GM19463 (cell line): ENCODE data around the gene RBM19.

Experiments used
- ATAC-seq: cut with Tn5 transposase; IDR thresholded peaks from one replicate; pipeline ENCODE4 v1.9.1; 2021; ENCODE audit warnings: mild to moderate bottlenecking, moderate library complexity; ENCODE audit not compliant: unreplicated experiment

The RBM19 gene

DNA sequence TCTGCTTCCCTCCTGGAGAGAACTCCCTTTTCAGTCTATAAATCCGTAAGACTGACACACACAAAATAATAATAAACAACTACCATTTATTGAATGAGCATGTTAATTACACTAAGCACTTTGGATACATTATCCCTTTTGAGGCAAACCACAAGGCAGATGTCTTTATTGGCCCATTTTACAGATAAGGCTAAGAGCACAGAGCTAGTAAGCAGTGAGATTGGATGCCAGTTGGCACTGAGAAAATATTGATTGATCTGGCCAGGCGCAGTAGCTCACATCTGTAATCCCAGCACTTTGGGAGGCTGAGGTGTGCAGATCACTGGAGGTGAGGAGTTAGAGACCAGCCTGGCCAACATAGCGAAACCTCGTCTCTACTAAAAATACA, 21.9 kb upstream of the RBM19 start:
- no peak for ATAC-seq

DNA sequence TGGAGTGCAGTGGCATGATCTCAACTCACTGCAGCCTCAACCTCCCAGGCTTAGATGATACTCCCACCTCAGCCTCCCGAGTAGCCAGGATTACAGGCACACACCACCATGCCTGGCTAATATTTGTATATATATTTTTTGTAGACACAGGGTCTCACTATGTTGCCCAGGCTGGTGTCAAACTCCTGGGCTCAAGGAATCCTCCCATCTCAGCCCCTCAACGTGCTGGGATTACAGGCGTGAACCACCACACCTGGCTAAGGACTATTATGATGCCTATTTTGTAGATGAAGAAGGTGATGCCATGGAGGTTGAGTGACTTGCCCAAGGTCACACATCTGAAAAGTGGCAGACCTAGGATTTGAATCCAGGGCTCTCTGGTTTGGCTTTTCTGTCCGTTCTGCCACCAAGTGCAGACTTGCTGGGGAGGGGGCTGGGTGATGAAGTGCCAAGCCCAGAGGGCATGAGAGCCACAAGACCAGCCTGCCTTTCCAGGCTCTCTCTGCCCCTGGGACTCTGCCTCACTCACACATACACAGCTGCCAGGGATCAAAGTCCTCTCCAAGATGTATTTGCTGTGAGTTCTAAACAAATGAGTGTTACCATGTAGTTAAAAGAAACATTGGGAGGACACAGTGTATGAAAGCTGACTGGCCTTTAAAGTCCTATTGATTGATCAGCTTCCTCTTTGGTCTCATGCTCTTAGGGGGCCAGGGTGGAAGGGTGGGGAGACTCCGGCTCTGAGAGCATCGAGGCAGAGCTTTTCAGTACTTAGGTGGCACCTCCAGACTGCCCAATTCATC, 21.3 kb upstream of the RBM19 start:
- no peak for ATAC-seq

DNA sequence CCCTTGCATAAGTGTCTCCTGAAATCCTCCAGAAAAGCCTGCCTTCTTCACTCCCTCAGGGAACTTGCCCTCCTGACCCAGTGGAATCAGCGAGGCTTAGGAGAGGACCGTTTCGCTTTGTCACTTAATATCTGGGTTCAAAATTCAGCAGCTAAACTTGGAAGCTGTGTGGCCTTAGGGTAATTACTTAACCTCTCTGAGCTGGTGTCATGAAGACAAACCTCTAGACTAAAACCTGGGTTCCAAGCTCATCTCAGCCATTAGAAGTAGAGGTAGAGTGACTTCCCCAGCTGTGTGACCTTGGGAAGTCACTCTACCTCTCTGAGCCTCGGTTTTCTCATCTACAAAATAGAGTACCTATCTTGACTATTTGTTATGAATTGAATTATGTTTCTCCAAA, 18.3 kb upstream of the RBM19 start:
- ATAC-seq, result no peak

DNA sequence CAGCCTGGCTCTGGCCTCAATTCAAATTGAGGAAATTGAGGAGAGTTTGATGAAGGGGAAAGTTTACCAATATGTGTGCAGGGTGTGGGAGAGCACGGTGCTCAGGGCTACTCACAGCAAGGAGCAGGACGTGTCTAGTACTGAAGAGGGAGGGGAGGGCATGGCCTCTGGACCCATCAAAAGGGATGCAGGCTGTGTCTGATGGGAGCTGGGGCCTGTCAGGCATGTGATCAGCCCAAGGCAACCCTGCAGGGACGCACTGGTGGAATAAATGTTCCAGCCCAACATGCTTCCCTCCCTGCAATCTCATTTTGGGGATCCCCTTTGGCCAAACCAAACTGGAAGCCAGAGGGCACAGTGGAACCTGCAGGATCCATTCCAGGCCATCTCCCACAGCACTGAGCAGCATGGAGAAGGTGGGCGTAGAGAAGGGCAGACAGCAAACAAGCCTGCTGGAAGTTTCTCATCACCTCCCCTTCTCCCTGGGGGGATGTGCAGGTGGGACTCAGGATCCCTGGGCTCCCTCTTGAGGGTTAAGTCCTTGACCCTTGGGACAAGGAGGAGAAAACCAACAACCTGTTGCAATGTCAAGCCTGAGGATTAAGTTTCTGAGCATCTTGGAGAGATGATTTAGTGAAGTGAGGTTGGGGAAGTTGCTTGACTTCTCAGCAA, 17.8 kb upstream of the RBM19 start:
- ATAC-seq, result no peak

DNA sequence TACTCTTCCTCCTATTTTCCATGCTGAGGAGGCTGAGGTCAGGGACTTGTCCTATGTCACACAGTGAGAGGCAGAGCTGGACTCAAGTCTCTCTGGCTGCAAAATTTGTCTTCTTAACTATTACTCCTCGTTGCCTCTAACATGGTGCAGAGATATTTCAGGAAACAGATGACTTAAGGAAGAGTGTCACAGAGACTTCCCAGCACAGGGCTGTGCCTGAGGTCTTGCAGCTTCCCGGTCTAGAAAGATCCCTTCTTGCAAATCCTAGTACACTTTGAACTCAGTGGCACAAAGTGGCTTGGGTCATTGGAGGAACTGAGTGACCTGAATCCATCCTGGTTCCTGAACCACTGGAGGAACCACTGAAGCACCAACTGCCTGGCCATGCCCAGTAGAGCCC, 17.1 kb upstream of the RBM19 start:
- ATAC-seq, result no peak

DNA sequence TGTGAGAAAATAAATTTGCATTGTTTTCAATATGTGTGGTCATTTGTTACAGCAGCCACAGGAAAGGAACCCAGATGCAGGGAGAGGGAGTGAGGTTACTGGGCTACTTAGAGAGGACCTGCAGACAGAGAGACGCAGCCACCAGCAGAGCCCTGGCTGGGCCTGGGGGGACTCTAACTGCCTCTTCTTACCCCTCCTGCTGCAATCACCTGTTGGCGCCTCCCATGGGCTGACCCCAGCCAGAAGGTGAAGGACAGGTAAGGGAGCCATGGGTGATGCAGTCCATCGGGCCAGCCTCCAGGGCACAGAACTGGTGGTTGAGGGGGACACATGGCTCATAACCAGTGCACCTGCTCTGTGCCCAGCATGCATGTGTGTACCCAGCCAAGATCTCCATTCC, 15.8 kb upstream of the RBM19 start:
- no peak for ATAC-seq

DNA sequence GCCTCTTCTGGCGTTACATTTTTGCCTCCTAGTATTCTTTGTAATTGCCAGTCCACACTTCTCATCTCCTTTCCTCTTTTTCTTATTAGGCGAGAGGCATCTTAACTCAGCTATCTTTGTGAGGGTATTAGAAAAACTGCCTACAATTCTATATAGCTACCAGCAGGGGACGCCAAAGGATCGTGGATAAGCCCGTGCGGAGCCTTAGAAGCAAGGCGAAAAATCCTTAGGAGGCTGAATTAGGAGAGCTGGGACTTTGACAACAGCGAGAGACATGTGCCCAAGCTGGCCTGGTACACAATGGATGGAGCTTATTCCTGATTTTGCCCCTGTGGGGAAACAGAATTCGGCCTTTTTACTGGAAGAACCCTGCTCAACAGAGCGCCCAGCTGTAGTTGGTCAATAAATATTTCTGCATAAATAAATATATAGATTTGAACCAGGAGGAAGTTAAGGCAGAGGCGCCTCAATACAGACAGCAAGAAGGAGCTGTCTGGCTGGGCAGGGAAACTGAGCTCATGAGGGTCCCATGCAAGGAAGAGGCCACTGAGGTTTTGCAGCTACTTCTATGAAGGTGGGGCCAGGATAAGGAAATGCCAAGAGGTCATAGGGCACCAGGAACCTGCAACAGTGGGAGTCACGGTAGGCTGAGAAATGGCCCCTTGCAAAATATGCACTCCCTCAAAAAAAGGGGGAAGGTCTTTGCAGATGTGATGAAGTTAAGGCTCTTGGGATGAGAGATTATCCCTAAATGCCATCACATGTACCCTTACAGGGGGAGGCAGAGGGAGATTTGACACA, 14.6 kb upstream of the RBM19 start:
- ATAC-seq, result no peak

DNA sequence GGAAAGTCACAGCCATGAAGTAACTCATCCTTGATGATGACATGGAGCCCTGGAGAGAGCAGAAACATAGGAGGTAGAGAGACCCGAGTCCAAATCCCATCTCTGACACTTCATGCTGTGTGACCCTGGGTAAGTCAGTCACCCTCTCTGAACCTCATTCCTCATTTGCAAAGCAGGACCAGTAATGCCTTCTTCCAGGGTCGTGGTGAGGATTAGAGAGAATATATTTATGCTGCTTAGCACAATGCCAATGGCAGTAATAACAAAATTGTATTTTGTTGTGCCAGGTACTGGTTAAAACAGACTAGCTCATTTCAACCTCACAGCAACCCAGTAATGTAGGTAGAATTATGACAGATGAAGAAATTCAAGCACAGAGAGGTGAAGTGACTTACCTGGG, 13.9 kb upstream of the RBM19 start:
- ATAC-seq, result no peak

DNA sequence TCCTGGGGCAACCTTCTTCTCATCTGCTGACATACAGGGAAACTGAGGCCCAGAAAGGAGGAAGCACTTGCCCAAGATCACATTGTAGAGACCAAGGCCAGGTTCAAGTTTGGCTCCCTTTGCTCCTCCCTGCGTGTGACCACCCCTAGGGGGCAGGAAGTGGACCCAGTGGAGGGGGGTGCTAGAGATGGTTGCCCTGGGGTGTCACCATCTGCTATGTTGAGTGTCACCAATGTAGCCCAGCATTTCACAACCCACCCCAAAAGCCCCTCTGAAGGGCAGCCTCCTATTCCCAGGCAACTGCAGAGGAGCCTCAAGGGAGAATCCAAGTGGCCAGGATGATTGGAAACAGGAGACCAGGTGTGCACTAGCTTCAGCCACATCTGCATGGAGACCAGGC, 12.0 kb upstream of the RBM19 start:
- ATAC-seq, result no peak

DNA sequence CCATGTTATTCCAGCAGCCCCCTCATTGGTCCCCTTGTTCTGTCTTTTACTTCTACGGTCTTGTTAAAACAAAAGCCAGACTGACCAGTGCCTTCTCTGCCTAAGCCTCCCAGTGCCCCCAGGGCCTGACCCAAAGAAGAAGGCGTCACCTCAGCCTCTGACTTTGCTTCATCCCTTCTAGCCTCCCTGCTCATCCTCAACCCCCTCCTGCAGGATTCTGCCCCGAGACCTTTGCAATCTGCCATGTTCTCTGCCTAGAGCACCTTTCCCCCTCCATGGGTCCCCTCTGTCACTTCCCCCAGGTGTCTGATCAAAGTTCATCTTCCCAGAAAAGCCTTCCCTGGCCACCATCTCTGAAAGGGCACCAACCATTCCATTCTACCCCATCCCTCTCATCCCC, 7.9 kb upstream of the RBM19 start:
- ATAC-seq, result no peak

DNA sequence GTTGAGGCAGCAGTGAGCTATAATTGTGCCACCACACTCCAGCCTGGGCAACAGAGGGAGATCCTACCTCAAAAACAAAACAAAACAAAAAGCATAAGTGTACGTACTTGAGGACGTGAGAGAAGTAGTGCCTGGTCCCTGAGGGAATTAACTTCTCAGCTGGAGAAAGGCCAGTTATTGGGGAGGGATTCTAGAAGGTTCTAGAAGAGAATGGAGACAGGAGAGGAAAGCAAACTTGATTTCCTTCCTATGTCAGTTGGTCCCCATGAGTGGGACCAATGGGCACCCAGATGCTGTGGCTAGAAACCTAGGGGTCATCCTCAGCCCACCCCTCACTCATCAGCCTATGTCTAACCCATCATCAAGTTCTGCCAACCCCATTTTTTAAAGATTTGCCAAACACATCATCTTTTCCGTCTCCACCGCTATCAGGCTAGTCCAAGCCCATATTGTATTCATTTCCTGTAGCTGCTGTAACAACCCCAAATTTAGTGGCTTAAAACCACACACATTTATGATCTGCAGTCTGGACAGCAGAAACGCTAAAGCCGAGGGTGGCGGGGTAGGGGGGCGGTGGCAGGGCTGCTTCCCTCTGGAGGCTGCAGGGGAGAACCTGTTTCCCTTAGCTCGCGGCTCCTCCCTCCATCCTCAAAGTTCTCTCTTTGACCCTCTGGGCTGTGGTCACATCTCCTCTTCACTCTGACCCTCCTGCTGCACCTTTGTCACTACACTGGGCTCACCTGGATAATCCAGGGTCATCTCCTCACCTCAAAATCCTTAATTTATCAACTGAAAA, 7.2 kb upstream of the RBM19 start:
- no peak for ATAC-seq

DNA sequence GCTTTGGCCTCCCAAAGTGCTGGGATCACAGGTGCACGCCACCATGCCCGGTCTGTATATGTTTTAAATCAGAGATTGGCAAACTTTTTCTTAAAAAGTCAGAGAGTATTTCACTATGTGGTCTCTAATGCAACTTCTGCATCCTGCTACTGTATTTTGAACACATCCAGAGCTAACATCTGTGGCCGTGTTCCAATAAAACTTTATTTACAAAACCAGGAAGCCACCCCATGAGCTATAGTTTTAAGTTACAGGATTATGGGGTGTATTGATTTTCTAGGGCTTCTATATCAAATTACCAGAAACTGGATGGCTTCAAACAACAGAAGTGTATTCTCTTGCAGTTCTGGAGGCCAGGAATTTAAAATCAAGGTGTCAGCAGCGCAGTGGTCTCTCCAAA, 5.3 kb upstream of the RBM19 start:
- ATAC-seq, result no peak

DNA sequence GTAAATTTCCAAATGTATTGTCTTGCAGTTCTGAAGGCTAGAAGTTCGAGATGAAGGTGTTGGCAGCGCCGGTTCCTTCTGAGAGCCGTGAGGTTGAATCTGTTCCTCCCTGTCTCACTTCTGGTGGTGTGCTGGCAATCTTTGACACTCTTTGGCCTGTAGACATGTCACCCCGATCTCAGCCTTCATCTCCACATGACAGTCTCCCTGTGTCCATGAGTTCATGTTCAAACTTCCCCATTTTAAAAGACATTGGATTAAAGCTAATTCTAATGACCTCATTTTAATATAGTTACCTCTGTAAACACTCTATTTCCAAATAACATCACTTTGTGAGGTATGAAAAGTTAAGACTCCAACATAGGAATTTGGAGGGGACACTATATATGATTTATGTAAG, 4.1 kb upstream of the RBM19 start:
- no peak for ATAC-seq

DNA sequence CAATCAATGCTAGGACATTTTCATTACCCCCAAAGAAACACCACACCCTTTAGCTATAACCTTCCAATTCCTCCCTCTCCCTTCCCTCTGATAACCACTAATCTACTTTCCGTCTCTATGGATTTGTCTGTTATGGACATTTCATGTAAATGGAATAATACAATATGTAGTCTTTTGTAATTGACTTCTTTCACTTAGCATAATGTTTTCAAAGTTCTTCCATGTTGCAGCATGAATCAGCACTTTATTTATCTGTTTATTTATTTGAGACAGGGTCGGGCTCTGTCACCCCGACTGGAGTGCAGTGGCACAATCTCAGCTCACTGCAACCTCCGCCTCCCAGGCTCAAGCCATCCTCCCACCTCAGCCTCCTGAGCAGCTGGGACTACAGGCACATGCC, 1.2 kb upstream of the RBM19 start:
- ATAC-seq, result no peak

DNA sequence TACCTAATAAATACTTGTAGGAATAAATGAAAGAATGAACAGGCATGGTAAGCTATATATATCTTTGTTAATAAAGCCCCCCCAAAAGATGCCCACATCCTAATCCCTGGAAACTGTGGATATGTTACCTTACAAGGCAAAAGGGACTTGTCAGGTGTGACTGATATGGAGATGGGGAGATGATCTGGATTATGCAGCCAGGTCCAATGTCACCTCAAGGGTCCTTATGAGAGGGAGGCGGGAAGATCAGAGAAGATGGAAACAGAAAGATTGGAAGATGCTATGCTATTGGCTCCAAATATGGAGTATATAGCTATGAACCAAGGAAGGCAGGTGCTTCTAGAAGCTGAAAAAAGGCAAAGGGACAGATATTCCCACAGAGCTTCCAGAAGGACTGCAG, 3.4 kb downstream of the RBM19 start:
- no peak for ATAC-seq

DNA sequence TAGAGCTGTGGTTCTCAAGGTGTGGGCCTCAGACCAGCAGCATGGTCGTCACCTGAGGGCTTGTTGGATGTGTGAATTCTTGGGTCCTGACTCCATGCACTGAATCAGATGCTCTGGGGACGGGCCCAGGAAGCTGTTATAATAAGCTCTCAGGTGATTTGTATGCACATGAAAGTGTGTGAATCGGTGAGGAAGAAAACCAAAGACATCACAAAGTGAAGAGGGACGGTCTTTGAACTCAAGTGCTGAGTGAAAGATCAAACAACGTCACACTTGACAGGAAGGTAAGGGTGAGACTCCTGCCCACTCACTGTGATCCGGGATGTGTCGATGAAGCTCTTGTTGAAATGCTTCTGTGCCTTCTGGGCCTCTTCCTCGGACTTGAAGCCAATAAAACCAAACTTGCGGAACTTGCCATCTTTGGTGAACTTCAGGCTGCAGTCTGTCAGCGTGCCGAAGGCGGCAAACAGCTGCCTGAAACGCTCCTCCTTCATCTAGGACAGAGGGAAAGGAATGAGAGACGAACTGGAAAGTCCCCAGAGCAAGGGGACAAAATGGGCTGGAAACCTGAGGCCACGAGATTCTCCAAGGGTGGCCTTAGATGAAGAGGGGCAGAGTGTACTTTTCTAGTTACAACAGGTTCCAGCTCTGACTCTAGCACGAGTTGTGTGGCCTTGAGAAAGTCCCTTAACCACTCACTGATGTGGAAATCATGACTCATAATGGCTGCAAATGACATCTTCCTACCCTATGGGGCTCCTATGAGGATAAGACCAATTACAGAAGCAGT, 4.0 kb downstream of the RBM19 start:
- peak; percentile 57 for ATAC-seq

DNA sequence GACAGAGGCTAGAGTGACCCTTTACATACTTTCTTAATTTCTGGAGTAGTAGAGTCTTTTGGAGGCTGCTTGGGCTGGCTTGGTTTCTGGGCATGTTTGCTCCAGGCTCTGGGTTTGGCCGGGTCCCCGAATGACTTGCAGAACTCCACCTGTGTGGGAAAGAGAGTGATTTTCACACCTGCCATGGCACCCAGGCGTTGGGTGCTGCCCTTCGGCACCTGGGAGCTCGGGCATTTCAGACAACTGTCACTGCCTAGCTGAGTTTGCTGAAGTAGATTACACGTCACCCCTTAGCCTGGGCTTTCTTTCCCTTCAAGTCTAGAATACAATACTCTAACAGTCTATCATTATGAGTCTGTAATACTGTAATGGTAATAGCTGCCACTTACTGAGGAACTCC, 6.1 kb downstream of the RBM19 start:
- no peak for ATAC-seq

DNA sequence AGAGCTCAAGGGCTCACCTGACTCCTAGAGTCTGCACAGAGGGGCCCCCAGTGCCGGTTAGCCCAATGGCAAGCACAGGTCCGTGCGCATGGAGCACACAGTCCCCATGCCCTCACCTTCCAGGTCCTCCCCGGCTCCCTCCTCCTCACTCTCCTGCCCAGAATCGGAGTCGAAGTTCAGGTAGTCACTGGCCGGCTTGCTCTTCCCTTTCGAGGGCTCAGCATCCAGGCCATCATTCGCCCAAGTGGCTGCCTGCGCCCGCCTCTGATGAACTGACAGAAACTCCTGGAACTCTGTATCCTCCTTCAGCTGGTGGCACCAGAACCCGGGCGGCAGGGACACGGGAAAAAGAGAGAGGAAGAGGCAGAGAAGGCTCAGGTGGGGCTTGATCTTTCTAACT, 7.0 kb downstream of the RBM19 start:
- no peak for ATAC-seq

DNA sequence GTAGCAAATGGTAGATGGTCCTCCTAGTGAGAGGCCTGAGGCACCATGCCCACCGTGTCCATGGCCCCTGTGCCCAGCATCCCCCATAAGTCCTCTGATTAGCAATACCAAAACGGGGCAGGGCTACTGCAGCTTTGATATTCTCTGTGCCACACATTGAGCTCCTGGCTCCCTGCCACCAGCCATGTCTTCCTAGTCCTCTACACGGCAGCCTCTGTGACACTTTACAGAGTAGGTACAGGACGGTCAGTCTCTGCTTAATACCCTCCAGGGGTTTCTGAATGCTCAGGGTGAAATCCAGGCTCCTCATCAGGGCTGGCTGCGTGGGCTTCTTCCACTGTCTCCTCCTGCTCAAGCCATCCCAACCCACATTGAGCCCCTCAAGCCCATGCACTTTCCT, 8.0 kb downstream of the RBM19 start:
- no peak for ATAC-seq

DNA sequence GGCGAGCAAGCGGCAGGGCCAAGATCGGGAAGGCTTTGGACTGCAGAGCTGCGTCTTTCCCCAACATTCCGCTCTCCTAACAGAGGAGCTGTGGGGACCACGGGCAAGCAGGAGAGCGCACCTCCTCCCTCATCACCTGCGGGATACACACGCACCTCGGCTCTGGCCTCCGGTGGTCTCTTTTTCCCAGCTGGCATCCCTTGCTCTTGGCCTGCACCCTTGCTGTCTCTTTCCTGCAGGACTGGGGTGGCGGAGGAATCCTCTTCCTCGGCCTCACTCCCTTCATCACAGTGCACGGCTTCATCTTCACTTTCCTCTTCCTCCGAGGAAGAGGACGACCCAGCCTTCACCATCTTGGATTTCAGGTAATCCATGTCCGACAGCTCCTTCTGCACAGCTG, 8.5 kb downstream of the RBM19 start:
- no peak for ATAC-seq
